ENCODE results near the gene RPP25L. TPM values are rescaled to one million over a fixed set of nuclear protein-coding genes. Genes with fewer than 3 reads are reported as not detected.

The RPP25L gene
- total RNA-seq, 2 donors from 2014 or later = 22.7 to 23.1 TPM

- peak overlapping the region; percentile 63 for H3K4me3 Mint-ChIP-seq
- DNase-seq (ENCODE audit: low spot score) (peak; percentile 84), ATAC-seq (peak; percentile 81 to 87)
- H3K27me3 Mint-ChIP-seq = peaks cover 56 to 59% of the 10 kb centered on the region in 2 donors
- H3K9me3 Mint-ChIP-seq = no peaks in the 10 kb centered on the region
- no peak overlapping the region for H3K27ac Mint-ChIP-seq
- H3K4me1 Mint-ChIP-seq (ENCODE audit: low read depth in 2 of 2) = peaks cover 18 to 32% of the 10 kb centered on the region in 2 donors
- H3K36me3 Mint-ChIP-seq = no peaks in the 10 kb centered on the region
Measured at GRCh38 chr9:34591248-34591916, 20.5 kb downstream of the RPP25L start.

- Mint-ChIP-seq H3K9me3 (no peaks in the 10 kb centered on the region), H3K36me3 (no peaks in the 10 kb centered on the region), H3K27ac (no peak overlapping the region), H3K4me1 (ENCODE audit: low read depth in 2 of 2) (peaks cover 18 to 32% of the 10 kb centered on the region in 2 donors), H3K27me3 (peaks cover 58 to 60% of the 10 kb centered on the region in 2 donors), H3K4me3 (peak overlapping the region; percentile 63)
- ATAC-seq = no peak
- no peak for DNase-seq (ENCODE audit: low spot score)
Measured at GRCh38 chr9:34590381-34591247, 21.3 kb downstream of the RPP25L start.

- Mint-ChIP-seq H3K36me3 (no peaks in the 10 kb centered on the region), H3K4me3 (peak within 1 kb of the TSS; percentile 63), H3K27me3 (peaks cover 56 to 62% of the 10 kb centered on the region in 2 donors), H3K4me1 (ENCODE audit: low read depth in 2 of 2) (peaks cover 18 to 32% of the 10 kb centered on the region in 2 donors), H3K9me3 (no peaks in the 10 kb centered on the region), H3K27ac (no peak within 1 kb of the TSS)
- ATAC-seq (no peak), DNase-seq (ENCODE audit: low spot score) (no peak)
Measured at GRCh38 chr9:34589636-34590380, 22.1 kb downstream of the RPP25L start, which contains the start of gene CNTFR. CNTFR (minus strand) TSS chr9:34589724; CDS start chr9:34568981, 20,743 bp downstream.

GRCh38 chr9:34588671-34589635, 22.9 kb downstream of the RPP25L start:
- DNase-seq (ENCODE audit: low spot score) = no peak
- Mint-ChIP-seq H3K4me1 (ENCODE audit: low read depth in 2 of 2) (peaks cover 18 to 32% of the 10 kb centered on the region in 2 donors), H3K27ac (no peak overlapping the region), H3K27me3 (peaks cover 57 to 69% of the 10 kb centered on the region in 2 donors), H3K4me3 (peak overlapping the region; percentile 19), H3K9me3 (no peaks in the 10 kb centered on the region), H3K36me3 (no peaks in the 10 kb centered on the region)
- ATAC-seq = no peak

- no peaks in the 10 kb centered on the region for H3K36me3 Mint-ChIP-seq
- ATAC-seq (peak in 1 of 2 donors; percentile 49), DNase-seq (ENCODE audit: low spot score) (no peak)
- H3K27ac Mint-ChIP-seq = no peak overlapping the region
- H3K4me3 Mint-ChIP-seq = no peak overlapping the region
- H3K9me3 Mint-ChIP-seq = no peaks in the 10 kb centered on the region
- peaks cover 12 to 24% of the 10 kb centered on the region in 2 donors for H3K4me1 Mint-ChIP-seq (ENCODE audit: low read depth in 2 of 2)
- peaks cover 54 to 64% of the 10 kb centered on the region in 2 donors for H3K27me3 Mint-ChIP-seq
Measured at GRCh38 chr9:34587271-34587670, 24.6 kb downstream of the RPP25L start.

GRCh38 chr9:34585946-34586669, 25.8 kb downstream of the RPP25L start:
- H3K4me1 Mint-ChIP-seq (ENCODE audit: low read depth in 2 of 2) = peaks cover 8 to 16% of the 10 kb centered on the region in 2 donors
- H3K27ac Mint-ChIP-seq = no peak overlapping the region
- no peak overlapping the region for H3K4me3 Mint-ChIP-seq
- no peaks in the 10 kb centered on the region for H3K36me3 Mint-ChIP-seq
- H3K9me3 Mint-ChIP-seq = no peaks in the 10 kb centered on the region
- no peak for ATAC-seq
- peaks cover 50 to 67% of the 10 kb centered on the region in 2 donors for H3K27me3 Mint-ChIP-seq
- no peak for DNase-seq (ENCODE audit: low spot score)

GRCh38 chr9:34584970-34585369, 26.9 kb downstream of the RPP25L start:
- peaks cover 8 to 9% of the 10 kb centered on the region in 2 donors for H3K4me1 Mint-ChIP-seq (ENCODE audit: low read depth in 2 of 2)
- H3K27ac Mint-ChIP-seq = no peak overlapping the region
- DNase-seq (ENCODE audit: low spot score) (no peak), ATAC-seq (no peak)
- H3K27me3 Mint-ChIP-seq = peaks cover 55 to 70% of the 10 kb centered on the region in 2 donors
- H3K4me3 Mint-ChIP-seq = no peak overlapping the region
- no peaks in the 10 kb centered on the region for H3K9me3 Mint-ChIP-seq
- H3K36me3 Mint-ChIP-seq = no peaks in the 10 kb centered on the region

- peaks cover 53 to 68% of the 10 kb centered on the region in 2 donors for H3K27me3 Mint-ChIP-seq
- no peaks in the 10 kb centered on the region for H3K4me1 Mint-ChIP-seq (ENCODE audit: low read depth in 2 of 2)
- H3K36me3 Mint-ChIP-seq = no peaks in the 10 kb centered on the region
- ATAC-seq (no peak), DNase-seq (ENCODE audit: low spot score) (no peak)
- H3K4me3 Mint-ChIP-seq = no peak overlapping the region
- no peaks in the 10 kb centered on the region for H3K9me3 Mint-ChIP-seq
- H3K27ac Mint-ChIP-seq = no peak overlapping the region
Measured at GRCh38 chr9:34582787-34583186, 29.1 kb downstream of the RPP25L start.

- no peaks in the 10 kb centered on the region for H3K9me3 Mint-ChIP-seq
- no peaks in the 10 kb centered on the region for H3K36me3 Mint-ChIP-seq
- no peak overlapping the region for H3K4me3 Mint-ChIP-seq
- H3K27ac Mint-ChIP-seq = no peak overlapping the region
- DNase-seq (ENCODE audit: low spot score) = no peak
- H3K4me1 Mint-ChIP-seq (ENCODE audit: low read depth in 2 of 2) = peaks cover 5 to 6% of the 10 kb centered on the region in 2 donors
- no peak for ATAC-seq
- H3K27me3 Mint-ChIP-seq = peaks cover 48 to 72% of the 10 kb centered on the region in 2 donors
Measured at GRCh38 chr9:34581318-34581717, 30.6 kb downstream of the RPP25L start.

GRCh38 chr9:34580358-34580757, 31.5 kb downstream of the RPP25L start:
- H3K9me3 Mint-ChIP-seq = no peaks in the 10 kb centered on the region

GRCh38 chr9:34579808-34580163, 32.1 kb downstream of the RPP25L start:
- no peak for DNase-seq (ENCODE audit: low spot score)
- H3K4me3 Mint-ChIP-seq = no peak overlapping the region
- H3K27me3 Mint-ChIP-seq = peaks cover 51 to 70% of the 10 kb centered on the region in 2 donors
- no peaks in the 10 kb centered on the region for H3K36me3 Mint-ChIP-seq
- ATAC-seq = no peak
- H3K4me1 Mint-ChIP-seq (ENCODE audit: low read depth in 2 of 2) = peaks cover 5 to 6% of the 10 kb centered on the region in 2 donors
- H3K9me3 Mint-ChIP-seq = no peaks in the 10 kb centered on the region
- no peak overlapping the region for H3K27ac Mint-ChIP-seq

More at GRCh38 chr9:34580358-34580757, 31.5 kb downstream of the RPP25L start:
- ATAC-seq (no peak), DNase-seq (ENCODE audit: low spot score) (no peak)
- Mint-ChIP-seq H3K4me3 (no peak overlapping the region), H3K36me3 (no peaks in the 10 kb centered on the region), H3K4me1 (ENCODE audit: low read depth in 2 of 2) (peaks cover 5 to 6% of the 10 kb centered on the region in 2 donors), H3K27ac (no peak overlapping the region), H3K27me3 (peaks cover 49 to 70% of the 10 kb centered on the region in 2 donors)

- Mint-ChIP-seq H3K9me3 (no peaks in the 10 kb centered on the region), H3K4me1 (ENCODE audit: low read depth in 2 of 2) (peaks cover 5 to 6% of the 10 kb centered on the region in 2 donors), H3K27ac (no peak overlapping the region), H3K27me3 (peaks cover 50 to 69% of the 10 kb centered on the region in 2 donors), H3K36me3 (no peaks in the 10 kb centered on the region), H3K4me3 (no peak overlapping the region)
- DNase-seq (ENCODE audit: low spot score) (no peak), ATAC-seq (no peak)
Measured at GRCh38 chr9:34579104-34579807, 32.6 kb downstream of the RPP25L start.
